HG03139 (cell line): ENCODE results near the gene CPXM1.

ENCODE experiments used
- ATAC-seq: cut with Tn5 transposase; IDR thresholded peaks from one replicate; pipeline ENCODE4 v1.9.1; 2021; ENCODE audit not compliant: unreplicated experiment

The CPXM1 gene

DNA sequence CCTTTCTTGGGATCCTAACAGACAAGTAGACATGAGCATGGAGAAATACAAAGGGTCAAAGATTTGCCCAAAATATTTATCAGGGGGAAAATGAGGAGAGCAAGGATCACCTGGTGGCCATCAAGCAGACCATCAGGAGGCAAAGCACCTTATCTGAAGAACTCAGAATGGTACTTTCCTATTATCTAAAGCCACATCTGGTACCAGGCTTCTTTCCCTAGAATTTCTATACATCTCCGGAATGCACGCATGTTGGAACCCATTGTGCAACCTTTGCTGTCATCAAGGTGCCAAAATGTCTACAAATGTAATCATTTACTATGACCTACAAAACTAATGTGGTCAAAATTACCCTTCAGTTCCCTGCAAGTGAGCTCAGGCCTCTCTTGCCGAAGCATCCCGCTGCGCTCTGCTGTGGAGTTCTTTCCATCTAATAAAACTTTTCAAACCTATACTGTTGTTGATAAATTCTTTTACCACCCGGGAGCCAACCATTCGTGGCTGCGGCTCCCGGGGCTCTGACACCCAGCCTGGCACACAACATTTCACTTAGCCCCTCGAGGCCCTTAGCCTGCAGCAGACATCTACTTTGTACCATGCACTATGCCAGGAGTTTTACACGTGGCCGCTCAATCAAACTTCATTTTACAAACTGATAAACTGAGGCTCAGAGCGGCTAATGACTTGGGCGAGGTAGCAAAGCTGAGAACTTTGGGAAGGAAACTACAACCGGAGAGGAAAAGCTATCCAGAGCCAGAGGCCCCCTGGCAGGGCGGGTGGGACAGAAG, 3.8 kb upstream of the CPXM1 start:
- ATAC-seq, result no peak

DNA sequence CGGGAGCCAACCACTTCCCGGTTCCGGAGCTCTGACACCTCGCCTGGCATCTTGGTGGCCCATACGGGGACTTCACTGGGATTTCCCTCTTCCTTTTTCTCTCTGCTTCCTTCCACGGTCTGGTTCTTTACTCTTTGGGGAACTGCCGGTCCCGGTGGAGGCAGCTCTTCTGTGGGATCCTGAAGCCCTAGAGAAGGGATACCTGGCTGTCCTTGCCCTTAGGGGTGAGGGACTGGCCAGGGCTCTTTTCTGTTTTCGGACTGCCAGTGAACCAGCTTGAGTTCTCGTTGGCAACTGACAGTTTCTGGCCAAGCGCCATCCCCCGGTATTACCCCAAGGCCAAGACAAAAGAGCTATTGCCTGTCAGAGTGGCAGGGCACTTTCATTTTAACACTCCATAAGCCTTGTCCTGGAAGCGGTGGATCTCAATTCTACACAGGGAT, 880 bp upstream of the CPXM1 start:
- ATAC-seq, result no peak

DNA sequence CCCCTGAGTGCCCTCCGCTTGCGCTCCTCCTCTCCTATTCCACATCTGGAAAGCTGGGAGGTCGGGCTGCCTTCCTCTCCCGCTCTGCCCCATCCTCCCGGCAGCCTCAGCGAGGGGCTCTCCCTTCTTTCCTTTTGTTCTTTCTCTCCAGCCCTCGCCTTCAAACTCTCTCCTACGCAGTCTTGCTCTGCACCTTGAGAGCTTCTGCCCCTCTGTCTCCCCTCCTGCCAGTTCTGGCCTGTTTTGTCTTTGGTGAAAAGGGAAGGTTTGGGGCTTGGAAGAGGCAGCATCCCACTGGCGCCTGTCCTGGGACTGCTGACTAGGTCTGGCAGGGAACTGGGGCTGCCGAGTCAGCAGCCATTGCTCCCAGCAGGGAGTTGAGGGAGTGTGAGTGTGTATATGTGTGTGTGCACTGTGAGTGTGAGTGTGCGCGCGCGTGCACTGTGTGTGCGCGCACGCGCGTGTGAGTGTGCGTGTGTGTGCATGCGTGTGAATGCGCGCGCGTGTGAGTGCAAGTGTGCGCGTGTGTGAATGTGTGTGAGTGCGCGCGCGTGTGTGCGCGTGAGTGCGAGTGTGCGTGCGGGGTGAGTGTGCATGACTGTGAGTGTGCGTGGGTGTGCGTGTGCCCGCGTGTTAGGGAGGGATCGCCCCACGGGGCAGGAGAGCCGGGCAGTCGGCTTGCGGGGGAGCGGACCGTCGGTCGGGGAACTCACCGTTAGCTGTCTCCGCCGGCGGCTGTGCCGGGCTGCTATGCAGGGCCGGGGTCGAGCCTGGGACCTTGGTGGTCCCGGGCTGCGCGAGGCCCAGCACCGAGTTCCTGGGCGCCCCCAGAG, 523 bp downstream of the CPXM1 start:
- ATAC-seq, result peak; percentile 6

DNA sequence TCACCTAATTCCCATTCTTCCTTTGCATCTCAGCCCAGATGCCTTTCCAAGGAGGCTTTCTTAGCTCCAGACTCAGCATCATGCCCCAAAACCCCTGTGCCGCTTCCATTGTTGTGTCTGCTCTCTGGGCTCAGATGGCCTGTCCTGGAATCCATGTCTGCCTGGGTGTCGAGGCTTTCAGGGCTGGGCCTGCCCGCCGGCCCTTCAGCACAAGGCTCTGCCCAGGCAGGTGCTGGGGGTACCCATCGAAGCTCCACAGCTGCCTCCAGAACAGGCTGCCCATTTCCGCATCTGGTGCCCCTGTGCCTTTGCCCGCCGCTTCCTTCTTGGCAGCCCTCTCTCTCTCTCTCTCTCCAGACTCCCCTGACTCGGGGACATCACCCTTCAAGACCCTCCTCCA, 1.2 kb downstream of the CPXM1 start:
- ATAC-seq, result no peak

DNA sequence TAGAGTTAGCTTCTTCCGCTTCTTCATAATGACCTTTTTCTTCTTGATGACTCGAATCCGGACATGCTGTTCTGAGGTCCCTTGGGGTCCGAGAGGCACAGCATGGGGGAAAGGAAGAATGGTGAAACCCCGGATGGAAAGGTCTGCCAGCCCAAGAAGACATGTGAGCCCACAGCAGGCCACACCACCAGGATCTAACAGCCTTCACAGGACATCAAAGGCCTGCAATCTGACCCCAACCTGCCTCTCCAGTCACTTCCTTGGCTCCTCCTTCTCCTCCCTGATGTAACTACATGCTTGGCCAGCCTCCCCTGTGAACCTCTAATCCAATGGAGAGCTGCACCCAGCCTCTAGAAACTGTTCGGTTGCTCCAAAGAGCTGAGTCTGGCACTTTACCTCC, 1.6 kb downstream of the CPXM1 start:
- no peak for ATAC-seq

DNA sequence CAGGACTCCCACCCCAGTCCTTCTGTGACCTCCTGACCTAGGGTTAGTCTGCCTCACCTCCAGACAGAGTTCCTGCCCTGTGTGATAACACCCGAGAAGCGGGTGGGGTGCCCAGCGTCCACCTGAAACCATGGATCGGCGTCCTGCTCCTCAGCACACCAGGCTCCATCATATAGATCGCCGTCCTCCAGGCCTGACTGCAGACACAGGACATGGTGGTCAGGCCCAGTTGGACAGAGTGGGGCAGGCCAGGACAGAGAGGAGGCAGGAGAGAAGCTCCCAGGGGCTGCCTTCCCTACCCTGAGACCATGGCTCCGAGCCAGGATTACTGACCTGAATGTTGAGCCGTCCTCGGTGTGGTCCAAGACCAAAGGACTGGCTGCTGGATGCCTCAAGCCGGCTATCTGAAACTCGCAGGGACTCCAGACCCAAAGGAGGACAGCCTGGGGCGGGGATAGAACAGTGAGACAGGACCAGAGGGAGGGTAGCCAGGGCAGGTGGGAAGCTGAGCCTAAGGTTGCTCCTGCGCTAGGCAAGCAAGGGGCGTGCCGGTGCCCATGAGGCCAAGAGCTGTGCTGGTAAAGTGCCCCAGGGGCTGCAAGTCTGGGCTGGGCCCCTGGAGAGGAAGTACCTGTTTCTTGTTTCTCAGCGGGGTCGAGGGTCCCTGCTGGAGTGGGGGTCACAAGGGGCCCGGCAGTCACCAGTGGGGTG, 2.2 kb downstream of the CPXM1 start:
- no peak for ATAC-seq

DNA sequence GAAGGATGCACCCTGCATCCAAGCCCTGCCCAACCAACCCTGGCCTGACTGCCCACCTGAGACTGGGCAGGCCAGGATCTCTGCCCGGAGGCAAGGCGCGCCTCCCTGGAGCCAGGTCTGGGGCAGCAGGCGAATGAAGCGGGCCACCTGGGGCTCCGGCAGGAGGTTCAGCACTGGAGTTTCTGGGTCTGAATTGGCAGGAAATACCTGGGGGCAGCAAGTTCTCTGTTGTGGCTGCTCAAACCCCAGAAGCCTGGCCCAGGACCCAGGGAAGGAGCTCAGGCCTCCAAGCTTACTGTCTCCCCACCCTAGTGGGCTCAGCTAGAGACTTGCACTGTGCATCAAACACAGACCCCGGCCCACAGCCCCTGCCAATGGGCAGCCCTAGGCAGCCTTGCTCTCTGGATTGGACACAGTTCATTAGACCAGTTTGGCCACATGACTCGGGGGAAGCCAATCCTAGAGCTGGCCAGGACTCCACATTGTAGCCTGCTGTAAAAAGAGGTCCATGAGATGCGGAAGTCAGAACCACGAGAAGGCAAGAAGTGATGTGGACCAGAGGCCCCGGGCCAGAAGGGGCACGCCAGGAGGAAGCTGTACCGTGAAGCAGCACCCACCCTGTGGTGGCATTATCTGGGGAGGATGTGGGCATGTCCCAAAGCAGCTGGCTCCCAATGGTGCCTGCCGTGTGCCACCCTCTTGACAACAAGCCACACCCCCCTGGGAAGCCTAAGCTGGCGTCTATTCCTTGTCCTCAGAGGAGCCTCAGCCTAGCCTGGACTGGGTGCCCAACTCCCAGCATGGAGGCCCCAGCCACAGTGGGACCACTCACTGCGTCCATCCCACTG, 3.1 kb downstream of the CPXM1 start:
- ATAC-seq, result no peak

DNA sequence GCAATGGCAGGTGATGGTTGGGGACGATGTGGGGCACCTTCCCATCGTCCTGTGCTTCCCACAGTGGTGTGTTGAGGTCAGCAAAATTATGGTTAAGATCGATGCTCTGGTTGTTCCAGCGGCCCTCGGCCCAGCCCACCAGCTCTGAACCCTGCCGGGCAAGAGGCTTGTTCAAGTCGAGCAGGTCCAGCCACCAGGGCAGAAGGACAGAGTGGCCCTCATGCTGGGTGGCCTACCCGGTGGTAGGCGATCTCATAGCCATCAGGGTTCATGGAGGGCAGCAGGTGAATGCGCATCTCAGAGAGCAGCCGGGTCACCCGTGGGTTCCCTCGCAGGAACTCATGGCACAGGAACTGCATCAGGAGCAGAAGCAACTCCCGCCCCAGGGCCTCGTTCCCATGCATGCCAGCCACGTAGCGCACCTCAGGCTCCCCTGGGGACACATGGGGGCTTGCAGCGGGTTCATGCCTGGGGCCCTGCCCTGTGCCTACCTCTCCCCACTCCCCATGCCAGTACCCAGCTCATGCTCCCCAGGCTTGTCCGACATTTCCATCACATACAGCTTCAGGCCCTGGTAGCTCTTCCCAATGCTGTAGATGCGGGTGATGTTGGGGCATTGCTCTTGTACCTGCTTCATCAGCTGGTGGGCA, 4.3 kb downstream of the CPXM1 start:
- ATAC-seq, result no peak

DNA sequence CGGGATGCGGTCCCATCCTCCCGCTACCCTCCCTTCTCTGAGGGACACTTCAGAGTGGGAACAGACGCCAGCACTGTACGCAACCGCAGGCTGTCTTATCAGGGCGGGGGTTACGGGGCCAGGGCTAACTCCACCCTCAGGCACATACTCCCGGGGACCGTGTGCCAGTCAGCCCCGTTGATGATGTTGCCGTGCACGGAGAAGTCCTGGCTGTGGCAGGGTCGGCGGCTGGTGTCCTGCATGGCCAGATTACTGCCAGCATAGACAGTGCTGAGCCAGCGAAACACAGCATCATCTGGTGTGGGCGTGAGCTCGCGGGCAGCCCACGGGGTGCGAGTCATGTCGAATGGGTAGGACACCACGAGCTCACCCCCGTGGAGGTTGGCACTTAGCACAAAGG, 5.0 kb downstream of the CPXM1 start:
- no peak for ATAC-seq

DNA sequence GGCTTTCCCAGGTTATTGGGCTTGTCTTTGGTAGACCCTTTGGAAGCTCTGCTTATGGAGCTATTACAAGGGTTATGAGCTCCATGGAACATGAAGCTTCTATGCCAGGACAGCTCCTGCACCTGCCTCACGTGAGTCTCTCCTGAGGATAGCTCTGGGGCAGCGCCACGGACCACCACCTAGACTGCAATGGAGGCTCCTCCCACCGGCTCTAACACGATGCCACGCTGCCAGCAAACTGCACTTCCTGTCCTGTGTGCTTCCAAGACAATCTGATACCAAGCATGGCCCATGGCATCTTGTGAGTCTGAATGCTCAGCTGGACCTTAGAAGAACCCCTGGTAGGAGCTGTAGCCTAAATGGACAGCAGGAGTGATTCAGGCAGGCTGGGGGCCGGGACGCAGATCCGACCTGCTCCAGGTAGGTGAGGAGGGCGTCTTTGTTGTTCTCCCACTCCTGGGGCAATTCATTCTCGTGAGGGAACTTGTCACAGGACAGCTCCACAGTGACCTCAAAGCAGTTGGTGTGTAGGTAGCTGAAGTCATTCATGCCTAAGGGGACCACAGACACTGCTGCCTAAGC, 5.5 kb downstream of the CPXM1 start:
- no peak for ATAC-seq

DNA sequence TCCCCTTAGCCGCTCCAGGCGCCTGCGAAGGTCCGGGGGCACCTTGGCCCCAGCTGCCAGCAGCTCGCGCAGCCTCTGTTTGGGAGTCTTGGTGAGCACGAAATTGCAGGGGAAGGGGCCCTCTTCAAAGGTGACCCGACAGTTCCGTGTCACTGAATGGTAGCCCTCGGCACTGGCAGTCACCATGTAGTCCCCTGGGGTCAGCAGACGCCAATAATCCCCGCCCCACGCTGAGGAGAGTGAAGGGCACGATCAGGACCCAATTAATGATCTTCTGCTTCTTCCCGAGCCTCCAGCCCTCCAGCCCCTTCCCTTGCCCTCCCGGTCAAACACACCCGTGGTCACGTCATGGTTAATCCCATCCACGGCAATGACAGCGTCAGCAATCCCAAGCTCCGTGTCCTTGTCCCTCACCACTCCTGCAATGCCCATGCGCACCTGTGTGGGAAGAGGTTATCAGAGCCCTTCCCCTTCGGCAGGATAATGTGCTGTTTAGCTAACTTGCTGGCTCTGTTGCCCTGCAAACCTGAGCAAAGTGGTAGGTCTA, 6.2 kb downstream of the CPXM1 start:
- no peak for ATAC-seq

DNA sequence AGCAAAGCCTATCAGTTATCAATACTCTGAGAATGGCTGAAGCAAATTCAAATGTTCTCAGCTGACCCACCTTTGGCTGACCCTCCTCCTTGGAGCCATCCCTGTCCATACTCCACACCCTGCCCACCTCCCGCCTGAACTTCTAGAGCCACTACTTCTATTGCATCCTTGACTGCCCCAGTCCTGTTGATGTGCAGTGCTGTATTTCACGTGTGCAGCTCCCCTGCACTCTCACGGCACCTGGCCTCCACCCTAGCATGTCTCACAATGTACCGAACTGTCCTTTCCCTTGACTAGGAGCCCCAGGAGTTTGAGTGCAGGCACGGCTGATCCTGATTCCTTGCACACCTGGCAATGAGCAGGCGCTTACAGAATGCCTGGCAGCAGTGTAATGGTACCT, 7.0 kb downstream of the CPXM1 start:
- ATAC-seq, result no peak

DNA sequence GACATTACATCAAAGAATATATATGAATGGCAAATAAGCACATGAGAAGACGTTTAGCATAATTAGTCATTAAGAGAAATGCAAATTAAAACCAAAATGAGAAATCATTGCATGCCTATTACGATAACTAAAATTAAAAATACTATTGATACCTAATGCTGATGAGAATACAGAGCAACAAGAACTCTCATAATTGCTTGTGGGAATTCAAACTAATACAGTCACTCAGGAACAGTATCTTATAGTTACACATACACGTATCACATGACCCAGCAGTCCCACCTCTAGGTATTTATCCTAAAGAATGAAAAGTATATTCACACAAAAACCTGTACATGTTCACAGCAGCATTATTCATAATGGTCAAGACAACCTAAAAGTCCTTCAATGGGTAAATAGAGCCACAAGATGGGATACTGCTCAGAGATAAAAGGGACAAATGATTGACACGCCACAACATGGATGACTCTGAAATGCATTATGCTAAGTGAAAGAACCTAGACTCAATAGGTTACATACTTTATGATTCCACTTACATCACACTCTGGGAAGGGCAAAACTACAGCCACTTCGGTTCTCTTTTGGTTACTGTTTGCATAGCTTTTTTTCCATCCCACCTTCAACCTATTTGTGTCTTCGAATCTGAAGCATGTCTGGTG, 16.4 kb downstream of the CPXM1 start:
- no peak for ATAC-seq

DNA sequence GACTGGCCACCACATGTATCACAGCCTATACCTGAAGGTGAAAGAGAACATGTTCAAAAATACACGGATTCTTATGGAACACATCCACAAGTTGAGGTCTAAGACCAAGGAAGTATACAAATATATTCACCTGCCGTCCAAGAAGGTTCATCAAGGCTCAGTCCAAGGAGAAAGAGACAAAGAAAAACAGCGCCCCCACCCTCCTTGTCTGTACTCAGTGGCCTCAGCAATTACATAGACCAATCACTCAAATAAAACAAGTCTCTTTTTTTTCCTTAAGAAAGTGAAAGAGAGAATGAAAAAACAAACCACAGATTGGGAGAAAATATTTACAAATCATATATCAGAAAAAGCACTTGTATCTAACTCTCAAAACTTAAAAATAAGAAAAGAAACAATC, 19.5 kb downstream of the CPXM1 start:
- no peak for ATAC-seq

DNA sequence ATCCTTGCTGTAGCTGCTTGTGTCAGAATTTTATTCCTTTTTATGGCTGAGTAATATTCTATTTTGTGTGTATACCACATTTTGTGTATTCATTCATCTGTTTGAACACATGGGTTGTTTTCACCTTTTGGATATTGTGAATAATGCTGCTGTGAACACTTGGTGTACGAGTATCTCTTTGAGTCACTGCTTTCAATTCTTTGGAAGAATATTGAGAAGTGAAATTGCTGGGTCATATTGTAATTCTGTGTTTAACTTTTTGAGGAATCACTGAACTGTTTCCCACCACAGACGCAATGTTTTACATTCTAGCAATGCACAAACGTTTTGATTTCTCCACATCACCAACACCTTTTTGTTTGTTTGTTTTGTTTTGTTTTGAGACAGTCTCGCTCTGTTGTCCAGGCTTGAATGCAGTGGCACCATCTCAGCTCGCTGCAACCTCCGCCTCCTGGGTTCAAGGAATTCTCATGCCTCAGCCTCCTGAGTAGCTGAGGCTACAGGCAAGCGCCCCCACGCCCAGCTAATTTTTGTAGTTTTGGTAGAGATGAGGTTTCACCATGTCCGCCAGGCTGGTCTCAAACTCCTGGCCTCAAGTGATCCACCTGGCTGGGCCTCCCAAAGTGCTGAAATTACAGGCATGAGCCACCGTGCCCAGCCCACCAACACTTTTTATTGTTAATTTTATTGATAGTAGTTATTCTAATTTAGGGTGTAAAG, 21.7 kb downstream of the CPXM1 start:
- no peak for ATAC-seq

DNA sequence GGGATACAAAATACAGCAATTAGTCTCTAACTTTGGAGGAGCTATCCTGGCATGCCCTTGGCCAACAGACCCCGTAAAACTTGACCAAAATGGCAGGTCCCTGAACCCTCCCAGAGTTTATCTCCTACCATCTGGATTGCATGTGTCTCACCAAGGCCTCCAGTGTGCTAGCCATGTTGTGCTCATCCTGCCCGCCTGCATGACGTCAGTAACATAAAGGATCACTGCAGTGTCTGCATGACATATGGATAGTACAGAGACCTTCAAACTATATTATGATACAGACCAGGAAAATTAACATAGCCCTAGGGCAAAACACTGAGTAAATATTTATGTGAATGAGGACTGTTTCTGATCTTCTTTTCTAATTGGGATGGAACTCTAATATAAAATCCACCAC, 25.3 kb downstream of the CPXM1 start:
- no peak for ATAC-seq

DNA sequence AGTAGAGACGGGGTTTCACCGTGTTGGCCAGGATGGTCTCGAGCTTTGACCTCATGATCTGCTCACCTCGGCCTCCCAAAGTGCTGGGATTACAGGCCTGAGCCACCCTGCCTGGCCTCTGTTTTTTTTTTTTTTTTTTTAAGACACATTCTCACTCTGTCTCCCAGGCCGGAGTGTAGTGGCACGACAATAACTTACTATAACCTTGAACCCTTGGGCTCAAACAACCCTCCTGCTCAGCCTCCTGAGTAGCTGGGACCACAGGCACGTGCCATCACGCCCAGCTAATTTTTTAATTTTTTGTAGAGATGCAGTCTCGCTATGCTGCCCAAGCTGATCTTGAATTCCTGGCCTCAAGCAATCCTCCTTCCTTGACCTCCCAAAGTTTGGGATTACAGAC, 26.6 kb downstream of the CPXM1 start:
- ATAC-seq, result no peak

DNA sequence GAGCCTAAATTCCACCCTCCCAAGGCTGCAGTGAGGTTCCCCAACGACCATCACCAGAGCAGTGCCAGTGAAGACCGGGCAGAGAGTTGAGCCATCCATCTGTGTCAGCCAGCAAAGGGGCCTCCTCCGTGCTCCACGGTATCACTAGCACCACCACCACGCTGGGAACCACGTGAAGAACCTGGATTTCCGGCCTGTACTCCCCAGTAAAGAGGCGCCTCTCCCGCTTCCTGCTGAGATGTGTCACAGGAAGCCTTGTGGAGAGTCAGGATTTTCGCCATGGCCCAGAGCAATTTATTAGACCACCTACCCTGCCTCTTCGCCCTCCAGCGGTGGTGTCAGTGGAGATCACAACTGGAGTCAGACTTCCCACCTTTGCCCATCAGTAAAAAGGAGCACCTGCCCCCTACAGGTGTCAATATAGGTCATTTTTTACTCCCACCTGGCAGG, 28.8 kb downstream of the CPXM1 start:
- ATAC-seq, result no peak
